NCI-H748 (cell line): Measurements from ENCODE around the gene LTF.

Experiments
- DNase-seq: peaks from one replicate; lab custom pipeline; 2025; ENCODE audit not compliant: unreplicated experiment; lab: John Stamatoyannopoulos, UW

LTF gene

DNA sequence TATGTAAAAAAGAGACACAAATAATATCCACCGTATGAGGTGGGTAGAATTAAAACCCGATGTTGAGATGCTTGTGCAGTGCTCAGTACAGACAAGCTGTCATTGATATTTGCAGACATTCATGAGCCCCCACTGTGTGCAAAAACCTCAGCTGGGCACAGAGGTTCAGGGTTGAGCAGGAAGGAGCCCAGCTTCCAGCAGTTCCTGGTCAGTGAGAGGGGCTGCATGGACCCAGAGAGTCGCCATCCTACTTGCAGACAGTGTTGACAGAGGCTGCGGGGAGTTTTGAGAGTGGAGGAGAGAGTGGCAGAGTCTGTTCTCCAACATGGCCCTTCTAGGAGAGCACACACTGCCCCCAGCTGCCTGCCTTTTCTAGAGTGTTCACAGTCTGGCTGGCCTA, 6.1 kb upstream of the LTF start:
- no peak for DNase-seq

DNA sequence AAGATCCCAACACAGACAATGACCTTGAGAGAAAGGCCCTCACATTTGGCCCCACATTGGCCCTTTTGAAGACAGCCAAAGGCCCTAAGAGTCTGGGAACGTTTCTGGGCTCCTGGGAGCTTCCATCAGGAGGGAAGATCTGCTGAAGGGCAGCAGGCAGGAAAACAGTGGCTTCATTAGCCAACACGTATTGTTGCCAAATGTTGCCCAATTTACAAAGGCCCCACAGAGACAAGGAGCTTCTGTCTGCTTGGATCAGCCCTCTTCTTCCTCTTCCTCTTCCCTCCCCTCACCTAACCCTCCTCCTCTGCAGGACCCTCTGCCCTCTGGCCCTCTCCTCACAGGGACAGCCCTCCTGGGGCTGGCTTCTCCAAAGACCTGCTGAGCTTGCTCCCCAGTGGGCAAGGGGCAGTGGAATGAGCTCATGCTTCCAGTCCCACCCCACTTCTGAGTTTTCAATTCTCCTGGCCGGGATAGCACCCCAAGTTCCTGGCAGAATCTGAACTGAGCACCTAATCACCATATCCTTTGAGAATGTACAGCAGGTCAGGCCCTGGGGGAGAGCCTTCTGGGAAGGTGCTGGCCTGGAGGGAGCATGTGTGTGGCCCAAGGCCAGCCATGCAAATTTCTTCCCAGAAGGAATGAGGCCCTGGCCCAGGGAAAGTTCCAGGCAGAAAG, 5.1 kb upstream of the LTF start:
- no peak for DNase-seq

DNA sequence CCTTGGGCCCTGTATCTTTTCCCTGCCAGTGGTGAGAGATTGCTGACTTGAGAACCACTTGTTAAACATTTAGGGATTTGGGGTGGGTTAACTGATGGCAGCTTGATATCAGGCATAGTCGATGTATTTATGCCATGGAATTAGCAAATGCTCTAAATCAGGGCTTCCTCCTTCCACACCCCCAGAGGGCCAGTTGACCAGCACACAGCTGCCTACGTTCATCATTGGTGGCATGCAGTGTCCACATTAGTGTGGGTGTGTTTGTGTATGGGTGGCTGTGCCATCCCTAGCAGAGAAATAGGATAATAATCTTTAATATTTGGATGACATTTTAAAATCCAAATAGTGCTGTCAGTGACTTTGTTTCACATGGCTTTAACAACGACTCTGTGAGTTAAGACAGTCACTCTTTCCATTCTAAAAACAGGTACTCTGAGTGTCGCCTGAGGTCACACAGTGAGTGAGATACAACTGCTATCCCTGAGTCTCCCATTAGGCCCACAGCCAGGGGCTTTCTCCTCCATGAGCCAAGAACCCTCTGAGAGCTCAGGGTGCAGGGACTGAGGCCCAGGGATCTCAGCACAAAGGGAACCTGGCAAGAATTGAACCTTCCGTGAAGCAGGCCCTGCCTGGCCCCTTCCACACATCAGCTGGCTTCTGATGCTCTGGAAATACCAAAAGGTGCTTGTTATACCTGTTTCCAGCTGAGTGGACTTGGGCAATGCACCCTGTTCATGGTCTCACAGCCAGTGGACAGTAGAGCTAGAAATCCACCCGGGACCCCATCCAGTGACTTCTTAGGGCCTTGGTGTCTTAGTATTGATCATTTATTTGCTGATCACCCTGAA, 4.3 kb upstream of the LTF start:
- no peak for DNase-seq

DNA sequence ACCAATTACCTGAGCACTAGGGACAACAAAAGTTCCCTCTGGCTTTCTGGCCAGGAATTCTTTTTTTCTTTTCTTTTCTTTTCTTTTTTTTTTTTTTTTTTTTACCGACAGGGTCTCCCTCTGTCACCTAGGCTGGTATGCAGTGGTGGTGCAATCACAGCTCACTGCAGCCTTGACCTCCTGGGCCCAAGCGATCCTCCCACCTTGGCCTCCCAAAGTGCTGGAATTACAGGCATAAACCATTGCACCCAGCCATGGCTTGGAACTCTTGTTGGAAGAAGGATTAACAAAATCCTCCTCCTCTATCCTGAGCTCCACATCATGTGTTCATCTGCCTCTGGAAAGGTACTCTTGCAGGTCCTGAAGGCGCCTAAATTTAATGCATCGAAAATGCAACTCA, 2.9 kb upstream of the LTF start:
- no peak for DNase-seq

DNA sequence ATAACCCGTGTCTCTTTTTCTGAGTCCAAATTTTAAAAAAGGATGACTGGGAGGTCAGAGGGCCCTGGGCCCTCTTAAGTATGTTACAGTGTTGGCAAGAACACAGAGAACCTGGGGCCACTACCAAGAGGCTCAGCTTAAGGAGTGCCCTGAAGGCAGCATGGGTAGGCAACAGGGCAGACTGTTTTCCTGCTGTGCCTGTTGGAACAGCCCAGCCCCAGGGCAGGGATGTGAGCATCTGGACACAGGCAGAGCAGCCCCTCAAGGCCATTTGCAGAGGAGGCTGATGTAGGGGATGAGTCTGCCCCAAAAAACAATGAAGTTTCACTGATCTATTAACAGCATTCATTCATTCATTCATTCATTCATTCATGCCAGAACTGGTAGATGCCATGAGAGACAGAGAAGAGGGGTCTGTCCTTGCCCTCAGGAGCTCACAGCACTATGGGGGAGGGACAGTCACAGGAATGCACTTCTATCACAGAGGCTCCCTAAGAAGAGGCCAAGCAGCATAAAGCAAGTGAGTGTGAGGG, 2.2 kb upstream of the LTF start:
- no peak for DNase-seq

DNA sequence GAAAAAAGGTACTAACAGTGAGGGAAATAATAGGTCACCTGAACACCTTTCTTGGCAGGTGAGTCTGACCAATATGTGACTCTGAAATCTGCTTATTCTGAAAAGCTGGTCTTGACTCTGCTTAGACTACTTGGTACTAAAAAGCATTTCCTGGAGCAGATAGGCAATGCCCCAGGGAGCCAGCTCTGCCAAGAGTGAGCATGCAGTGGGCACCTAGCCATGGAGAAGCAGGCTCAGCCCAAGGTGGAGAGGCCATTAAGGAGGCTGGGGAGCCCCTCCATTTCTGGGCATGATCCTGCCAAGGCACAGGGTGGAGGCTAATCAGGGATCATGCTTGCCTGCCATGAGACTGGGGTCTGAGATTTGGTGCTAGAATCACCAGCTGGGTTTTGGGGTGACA, 1.6 kb upstream of the LTF start:
- no peak for DNase-seq

DNA sequence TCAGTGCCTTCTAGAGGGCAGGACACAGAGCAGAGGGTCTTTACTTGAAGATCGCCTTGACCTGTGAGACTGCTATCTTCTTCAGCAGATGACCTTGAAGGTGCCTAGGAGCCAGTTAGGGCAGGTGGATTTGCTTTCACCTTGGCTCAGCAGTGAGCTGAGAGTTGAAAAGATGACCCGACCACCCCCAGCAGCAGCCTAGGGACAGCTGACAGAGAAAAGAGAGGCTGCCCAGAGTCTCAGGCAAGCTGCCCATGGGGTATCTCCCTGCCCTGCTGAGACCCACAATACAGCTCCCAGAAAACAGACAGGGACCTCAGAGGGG, 453 bp upstream of the LTF start:
- no peak for DNase-seq

DNA sequence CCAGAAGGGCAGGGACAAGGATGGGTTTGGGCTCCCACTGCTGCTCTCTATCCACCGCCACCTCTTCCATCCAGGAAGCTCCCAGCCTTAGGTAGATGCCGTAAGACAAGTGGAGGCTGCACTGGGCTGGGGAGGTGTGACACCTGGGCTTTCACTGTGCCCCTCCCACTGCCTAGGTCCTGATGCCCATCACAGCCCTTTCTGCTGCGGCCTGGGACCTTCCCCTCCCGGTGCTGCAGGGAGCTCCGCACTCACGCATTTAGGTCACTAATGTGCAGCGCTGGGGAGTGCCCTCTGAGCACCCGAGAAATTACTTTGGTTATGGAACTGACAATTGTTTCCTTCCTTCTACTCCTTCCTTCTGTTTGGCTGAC, 850 bp downstream of the LTF start:
- DNase-seq: no peak

DNA sequence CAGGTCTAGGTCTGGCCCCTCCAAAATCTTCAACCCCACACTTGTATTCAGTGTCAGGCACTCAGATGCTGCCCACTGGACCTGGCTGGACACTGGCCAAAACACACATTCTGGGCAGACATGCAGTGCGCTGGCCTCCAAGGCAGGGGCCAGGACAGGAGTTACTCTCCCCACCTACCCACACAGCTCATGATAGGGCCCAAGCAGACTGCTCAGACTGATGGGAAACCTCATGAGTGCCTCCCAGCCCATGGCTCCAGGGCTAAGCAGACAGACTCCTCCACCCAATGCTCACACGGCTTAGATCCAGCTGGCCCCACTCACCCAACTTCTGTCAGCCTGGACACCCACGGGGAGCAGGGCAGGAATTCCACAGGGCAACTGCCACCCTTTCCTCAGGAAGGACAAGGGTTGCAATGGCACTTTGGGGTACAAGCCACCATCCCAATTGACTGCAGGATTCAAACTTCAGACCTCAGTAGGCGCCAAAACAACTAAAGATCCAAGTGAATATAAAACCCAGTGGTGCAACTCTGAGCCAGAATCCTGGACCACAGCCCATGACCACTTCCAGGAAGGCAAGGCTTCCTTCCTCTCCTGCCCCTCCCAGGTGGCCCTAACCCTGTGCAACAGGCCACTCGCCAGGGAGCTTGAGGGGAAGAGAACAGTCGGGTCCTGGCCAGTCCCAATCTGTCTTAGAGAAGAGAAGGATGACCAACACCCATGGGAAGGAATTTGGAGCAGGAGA, 1.4 kb downstream of the LTF start:
- DNase-seq: no peak

DNA sequence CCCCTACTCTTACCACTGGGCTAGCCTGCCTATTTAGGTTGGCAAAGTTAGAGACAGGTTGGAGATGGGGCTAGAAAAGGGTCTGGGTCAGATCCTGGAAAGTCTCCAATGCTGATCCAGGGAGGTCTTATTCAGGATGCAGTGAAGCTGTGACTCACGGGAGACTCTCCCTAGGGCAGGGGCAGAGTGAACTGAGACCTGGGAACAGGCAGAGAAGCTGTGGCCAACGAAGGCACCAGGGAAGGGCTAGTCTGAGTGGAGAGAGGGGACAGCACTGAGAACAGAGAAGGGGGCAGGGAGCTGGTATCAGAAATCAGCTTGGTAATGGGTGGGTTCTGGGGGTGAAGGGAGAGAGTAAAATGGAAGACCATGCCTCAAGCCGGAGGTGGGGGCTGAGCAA, 2.2 kb downstream of the LTF start:
- no peak for DNase-seq

DNA sequence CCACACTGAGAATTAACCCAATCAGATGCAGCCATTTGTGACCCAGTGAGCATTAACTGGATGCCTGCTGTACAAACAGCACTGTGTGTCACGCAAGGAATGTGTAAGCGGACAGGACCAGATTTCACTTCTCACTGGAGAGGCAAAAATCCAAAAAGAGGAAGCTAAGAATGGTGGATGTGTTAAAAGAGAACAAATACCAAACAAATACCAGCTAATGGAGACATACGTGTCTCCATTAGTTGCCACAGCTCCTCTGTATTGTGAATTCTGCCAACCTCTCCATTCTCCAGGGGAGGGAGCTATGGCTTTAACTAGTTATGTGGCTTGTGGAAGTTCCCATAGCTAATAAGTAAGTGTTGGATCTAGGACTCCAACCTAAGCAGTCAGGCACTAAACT, 2.6 kb downstream of the LTF start:
- peak; percentile 4 for DNase-seq

DNA sequence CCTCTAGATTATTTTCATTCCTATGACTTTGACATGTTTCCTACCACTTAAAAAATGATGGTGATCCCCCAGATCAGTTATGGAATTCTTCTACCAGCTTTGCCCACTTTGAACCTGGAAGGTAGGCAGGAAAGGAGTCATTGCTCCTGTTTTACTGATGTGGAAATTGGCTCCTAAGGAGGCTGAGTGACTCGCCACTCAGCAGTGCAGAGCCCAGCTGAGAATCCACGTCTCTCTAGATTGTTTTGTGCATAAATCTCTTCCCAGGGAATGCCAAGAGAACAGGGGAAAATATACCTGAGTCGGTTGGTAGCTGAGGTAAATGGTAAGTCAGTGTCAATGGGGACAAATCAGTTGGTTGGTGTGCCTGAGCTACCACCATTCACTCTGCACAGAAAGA, 4.7 kb downstream of the LTF start:
- DNase-seq: no peak

DNA sequence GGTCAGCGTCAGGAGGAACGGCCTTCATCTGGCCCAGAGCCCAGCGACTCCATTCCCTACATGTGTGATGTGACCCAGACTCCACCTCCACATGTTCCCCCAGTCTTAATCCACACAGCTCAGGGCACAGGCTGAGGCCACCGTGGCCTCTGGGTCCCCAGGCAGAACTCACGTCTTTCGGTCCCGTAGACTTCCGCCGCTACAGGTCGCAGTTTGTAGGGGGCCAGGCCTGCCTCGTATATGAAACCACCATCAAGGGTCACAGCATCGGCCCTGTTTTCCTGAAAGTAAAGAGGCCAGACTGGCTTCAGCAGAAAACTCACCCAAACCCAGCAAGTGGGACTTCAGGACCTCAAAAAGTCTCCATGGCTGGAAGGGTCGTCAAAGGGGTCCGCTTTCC, 8.6 kb downstream of the LTF start:
- DNase-seq: no peak

DNA sequence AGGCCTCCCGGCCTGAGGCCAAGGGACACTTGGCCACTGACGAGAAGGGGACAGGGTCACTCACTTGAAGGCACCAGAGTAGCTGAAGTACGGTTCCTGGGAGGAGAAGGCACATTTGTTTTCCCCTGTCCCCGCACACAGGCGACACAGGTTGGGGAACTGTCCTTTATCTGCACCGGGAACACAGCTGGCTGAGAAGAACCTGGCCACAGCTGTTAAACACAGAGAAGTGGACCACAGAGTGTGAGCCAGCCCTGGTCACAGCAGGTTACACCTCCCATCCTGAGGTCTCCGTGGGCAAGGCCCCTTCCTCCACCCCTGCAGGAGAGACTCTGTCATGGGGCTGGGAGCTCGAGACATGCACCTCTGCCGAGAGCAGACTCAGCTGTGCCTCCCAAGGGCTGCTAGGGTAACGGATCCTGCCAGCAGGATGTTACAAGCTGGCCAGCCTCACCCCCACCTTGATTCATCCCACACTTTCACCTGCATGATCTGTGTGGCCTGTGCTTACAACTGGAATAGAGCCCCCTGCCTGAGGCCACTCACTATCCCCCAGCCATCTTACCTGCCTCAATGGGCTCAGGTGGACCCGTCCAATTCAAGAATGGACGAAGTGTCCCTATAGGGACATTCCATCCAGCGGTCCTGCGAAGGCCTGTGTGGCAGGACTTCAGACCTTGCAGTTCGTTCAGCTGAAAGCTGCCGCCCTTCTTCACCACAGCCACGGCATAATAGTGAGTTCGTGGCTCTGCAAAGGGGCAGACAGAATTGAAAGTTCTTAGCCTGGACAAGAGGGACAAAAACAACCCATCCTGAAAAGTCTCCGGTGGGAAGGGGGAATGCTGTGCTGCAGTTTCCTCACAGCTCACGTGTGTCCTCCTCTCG, 9.2 kb downstream of the LTF start:
- no peak for DNase-seq

DNA sequence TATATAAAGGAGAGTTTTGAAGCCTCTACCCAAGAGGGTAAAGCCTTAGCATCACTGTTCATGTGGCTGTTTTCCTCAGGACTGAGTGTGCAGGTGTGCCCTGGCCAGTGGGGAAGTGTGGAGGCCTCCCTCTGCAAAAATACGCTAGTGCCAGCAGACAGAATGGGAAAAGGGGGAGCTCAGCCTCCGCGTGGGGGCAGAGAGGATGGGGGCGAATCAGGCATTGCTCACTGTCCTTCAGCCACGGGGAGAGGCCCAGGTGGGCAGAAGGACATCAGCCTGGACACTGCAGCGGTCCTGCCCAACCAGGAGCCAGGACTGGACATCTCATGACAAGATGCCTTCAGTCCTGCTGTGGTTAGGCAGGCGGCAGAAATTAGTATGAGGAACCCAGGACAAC, 10.1 kb downstream of the LTF start:
- no peak for DNase-seq

DNA sequence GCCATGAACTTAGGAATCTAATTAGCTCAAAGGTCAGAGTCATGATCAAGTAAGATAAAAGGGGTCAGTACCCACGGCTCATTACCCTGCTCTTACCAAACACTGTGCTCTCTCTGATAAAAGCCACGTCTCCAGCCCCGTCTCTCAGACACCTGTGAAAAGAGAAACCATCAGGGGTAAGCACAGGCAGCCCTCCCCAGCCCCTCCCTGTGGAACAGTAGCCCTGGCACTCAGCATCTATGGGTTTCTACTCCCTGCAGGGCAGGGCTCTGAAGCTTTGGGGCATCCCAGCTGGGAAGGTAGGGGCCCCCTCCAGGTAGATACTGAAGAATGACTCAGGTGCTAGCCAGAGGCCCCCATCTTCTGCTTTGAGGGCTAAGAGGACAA, 10.5 kb downstream of the LTF start:
- no peak for DNase-seq

DNA sequence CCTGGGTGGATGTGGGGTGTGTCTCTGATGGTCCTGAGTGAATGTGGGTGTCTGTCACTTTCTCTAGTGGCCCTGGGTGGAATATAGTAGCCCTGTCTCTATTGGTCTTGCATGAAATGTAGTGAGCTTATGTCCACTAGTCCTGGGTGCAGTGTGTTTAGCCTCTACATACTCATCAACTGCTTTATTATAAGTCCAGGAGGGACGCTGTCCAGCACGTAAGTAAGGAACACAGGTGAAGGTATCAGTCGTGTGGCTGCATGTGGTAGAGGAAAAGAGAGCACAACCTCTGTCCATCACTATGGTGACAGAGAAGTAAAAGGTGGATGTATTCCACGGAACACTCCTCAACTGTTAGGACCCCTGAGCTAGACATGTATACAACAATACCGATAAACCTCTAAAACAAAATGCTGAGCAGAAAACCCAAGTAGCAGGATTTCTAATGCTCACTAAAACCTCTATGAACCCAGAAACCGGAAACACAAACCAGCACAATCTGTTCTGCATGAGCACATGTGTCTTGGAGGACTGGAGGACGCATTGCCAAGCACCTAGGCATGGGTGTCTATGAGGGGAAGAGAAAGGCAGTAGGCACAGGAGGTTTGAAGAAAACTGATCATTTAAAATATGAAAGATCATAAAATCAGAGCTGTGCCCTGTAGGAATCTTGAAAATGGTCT, 11.0 kb downstream of the LTF start:
- DNase-seq: no peak

DNA sequence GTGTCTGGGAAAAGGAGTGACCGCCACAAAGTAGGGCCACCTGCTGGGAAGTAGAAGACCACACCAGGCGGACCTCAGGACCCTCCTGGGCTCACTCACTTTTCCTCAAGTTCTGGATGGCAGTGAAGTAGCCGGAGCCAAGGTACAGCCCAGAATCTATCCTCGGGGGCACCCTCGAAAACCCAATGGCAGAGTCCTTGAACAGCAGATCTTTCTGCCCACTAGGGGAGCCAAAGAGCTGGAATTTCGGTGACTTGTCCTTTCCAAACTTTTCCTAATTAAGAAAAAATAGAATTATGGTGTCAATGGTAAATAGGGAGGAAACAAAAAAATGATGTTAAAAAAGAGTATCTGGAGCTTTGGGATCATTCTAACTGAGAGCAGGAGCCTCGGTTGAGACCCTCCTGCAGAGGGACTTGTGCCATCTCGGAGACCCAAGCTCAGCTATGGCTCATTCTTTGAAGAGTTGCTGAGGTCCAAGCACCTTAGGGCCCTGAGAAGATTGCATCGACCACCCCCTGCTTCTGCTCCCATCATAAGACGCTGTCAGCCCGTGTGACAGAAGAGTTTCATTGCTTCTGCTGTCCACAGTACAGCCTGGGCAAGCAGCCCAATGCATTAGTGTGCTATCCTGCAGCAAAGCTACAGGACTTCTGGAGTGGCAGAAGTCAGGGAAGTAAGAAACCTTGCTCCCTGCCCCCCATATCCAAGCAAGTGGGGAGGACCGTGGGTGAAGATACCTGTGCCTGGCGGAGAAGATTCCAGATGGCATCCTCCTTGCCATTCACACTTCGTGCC, 14.8 kb downstream of the LTF start:
- no peak for DNase-seq

DNA sequence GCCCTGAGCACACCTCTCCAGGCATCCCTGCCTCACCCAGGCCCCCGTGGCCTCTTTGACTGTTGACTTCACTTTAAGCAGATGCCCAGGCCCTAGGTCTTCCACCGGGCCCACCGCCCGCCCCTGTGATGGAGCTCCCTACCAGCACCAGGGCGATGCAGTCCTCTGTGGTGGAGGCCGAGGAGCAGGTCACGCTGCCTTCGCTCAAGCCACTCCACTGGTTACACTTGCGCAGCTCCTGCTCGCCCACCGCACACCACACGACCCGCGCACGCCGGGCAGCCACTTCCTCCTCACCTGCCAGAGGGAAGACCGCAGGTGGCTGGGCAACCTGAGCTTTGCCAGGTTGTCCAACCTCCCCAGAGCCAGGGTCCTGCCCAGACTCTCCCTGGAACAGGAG, 16.0 kb downstream of the LTF start:
- no peak for DNase-seq
